Right cardiac atrium (tissue), 5 donors: Measurements from ENCODE around the gene CARMIL1. TPM values are rescaled to one million over a fixed set of nuclear protein-coding genes. Genes with fewer than 3 reads are reported as not detected.

Experiments used
- ATAC-seq, 2 donors: fragments of 200-7000 bp; cut with Tn5 transposase; one replicate each; pipeline versions ENCODE4 v1.8.0 to v1.9.1; 2020; ENCODE audit warnings: moderate library complexity in 2 of 2, mild to moderate bottlenecking in 1 of 2
- DNase-seq, 3 donors: peaks; one replicate each; pipeline ENCODE4 v3.0.0-alpha.2; 2020
- H3K27ac ChIP-seq: one replicate; pipeline ENCODE4 v1.5.1; 2013; ENCODE audit warnings: mild to moderate bottlenecking, low read length, control low read depth, moderate library complexity
- H3K27me3 ChIP-seq: one replicate; pipeline ENCODE4 v1.6.1; 2013; ENCODE audit not compliant: control insufficient read depth, insufficient read depth
- H3K4me1 ChIP-seq: one replicate; pipeline ENCODE4 v1.6.1; 2013; ENCODE audit warnings: low read length; ENCODE audit not compliant: control insufficient read depth, insufficient read depth
- H3K4me3 ChIP-seq: one replicate; pipeline ENCODE4 v1.5.1; 2013; ENCODE audit warnings: low read length, control low read depth
- H3K9me3 ChIP-seq: one replicate; pipeline ENCODE4 v1.6.1; 2013; ENCODE audit warnings: low read length; ENCODE audit not compliant: control insufficient read depth
- WGBS: extraction: QIAGEN DNeasy Blood & Tissue Kit; methylation state at CpG from one replicate; pipeline ENCODE4 v1.1.7; 2013; 5-methylcytosine and 5-hydroxymethylcytosine counted together
- intact Hi-C, 4 donors: fragments of 100-400 bp; cut with DNase I; formaldehyde crosslinking; loops; one replicate each; pipeline versions ENCODE4 v1.11.0 to v1.14.0; 2022 to 2023
- polyA plus RNA-seq: library from polyadenylated mRNA; stranded (reverse); fragments of 200-250 nt; gene quantifications from one replicate; pipeline ENCODE4 v1.2.3, GENCODE V29; 2013
- total RNA-seq, 4 donors: library from RNA; stranded (reverse); fragmentation: NEBNext Ultra II Directional; extraction: Animal tissue kit (Norgen Biotek cat#: 25700); gene quantifications; one replicate each; pipeline ENCODE4 v1.2.1, GENCODE V29; 2021
- donor health status: healthy with polysubstance abuse.
- donor health status: DM: no; HTN: yes; CAD: no.
- donor health status: DM: no; HTN: no; CAD: no.
- donor health status: DM: no; HTN: yes; CAD: no; lungs with severe emphysema.
- donor health status: DM: yes; HTN: yes; CAD: no.

CARMIL1 gene
- total and polyA plus RNA-seq, 5 donors: 9.5 to 19.8 (median 17.7) TPM

DNA sequence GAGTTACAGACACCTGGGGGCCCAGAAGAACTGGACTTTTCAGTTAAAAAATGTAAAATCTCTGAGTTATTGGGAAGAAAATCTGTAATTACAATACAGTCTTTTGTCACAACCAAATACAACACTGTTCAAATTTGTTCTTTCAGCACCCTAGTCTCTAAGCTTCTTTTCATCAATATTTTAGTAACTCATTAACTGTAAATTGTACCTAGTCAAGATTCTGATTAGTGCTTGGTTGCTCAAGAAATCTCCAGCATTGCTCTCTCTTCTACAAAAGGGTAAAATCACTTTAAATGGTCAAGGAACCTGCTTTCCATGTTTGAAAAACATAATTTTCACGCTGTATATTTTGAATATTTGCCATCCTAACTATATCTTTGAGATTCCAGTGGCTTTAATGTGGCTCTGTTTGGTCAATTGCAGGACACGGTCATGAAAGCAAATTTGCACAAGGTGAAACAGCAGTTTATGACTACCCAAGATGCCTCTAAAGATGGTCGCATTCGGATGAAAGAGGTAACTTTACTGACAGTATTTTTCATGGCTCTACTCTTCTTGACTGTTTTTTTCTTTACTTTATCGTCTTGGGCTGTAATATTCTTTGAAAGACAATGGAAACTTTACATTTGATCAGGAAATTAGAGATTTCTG is 382.1 kb downstream of the CARMIL1 start:
- H3K27me3 ChIP-seq: no peaks in the 10 kb centered on the region
- no peak for DNase-seq
- no peaks in the 10 kb centered on the region for H3K9me3 ChIP-seq
- WGBS: 78% methylated on average over 5 of the region's 5 CpGs
- no peak for ATAC-seq
- H3K4me3 ChIP-seq: no peak overlapping the region
- H3K4me1 ChIP-seq: no peaks in the 10 kb centered on the region
- intact Hi-C loops: no loop called here
- H3K27ac ChIP-seq: no peak overlapping the region

DNA sequence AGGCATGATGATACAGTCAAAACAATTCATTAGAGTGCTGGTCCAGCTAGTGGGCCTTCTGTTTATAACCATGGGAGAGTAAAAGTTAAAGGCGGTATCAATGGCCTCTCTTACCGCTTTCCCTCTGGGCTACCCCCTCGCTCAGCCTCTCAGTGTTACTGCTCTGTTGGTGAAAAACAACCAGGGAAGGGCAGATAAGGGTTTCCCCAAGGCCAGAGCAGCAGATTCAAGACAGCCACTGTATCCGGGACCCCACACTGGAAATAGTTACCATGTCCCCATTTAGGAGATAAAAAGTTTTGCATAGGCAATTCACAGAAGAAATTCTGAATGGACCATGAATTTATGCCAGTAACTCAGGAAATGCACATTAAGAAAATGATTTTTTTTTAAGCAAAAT is 386.3 kb downstream of the CARMIL1 start:
- no peaks in the 10 kb centered on the region for H3K4me1 ChIP-seq
- H3K4me3 ChIP-seq: no peak overlapping the region
- 76% methylated on average over 4 of the region's 4 CpGs for WGBS
- intact Hi-C loops: no loop called here
- H3K9me3 ChIP-seq: no peaks in the 10 kb centered on the region
- ATAC-seq: no peak
- no peak overlapping the region for H3K27ac ChIP-seq
- DNase-seq: no peak
- no peaks in the 10 kb centered on the region for H3K27me3 ChIP-seq

DNA sequence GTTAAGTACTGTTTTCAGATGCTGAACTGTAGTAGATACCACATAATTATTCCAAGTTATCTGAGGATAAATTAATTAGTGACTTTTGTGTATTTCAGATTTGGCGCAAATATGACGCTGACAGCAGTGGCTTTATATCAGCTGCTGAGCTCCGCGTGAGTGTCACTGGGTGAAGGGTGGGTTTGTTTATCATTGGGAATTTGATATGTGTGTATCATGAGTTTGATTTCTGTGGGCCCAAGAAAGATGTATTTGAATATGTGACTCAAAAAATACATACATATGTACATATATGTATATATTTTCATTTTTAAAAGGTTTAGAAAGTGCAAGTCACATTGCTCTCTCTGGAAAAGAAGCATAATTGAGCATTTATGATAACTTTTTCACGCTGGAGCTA is 390.2 kb downstream of the CARMIL1 start:
- Histone ChIP-seq H3K4me3 (no peak overlapping the region), H3K27me3 (no peaks in the 10 kb centered on the region), H3K4me1 (no peaks in the 10 kb centered on the region), H3K27ac (no peak overlapping the region), H3K9me3 (no peaks in the 10 kb centered on the region)
- ATAC-seq (no peak), DNase-seq (no peak)
- WGBS: 81% methylated on average over 5 of the region's 5 CpGs
- intact Hi-C loops: no loop called here
